Keratinocyte (primary cell): ENCODE results near the gene KAT7.

Source experiments
- CTCF ChIP-seq, 3 experiments: IDR thresholded peaks in 1 of 3; conservative IDR thresholded peaks in 1 of 3; optimal IDR thresholded peaks in 1 of 3; 2 replicates in 2 of 3; 3 replicates in 1 of 3; pipeline versions ENCODE3 to v1.5.1; 2011; ENCODE audit warnings: low read length in 3 of 3, mild to moderate bottlenecking in 3 of 3, moderate library complexity in 2 of 3, control low read depth in 1 of 3, inconsistent platforms in 1 of 3; ENCODE audit not compliant: insufficient read depth in 2 of 3; ENCODE audit errors: extremely low read depth in 1 of 3
- EZH2 ChIP-seq: IDR thresholded peaks from one replicate; pipeline ENCODE4 v1.6.1; 2012; ENCODE audit warnings: inconsistent platforms, mild to moderate bottlenecking, low read length, moderate library complexity

GRCh38 chr17:49763735-49764558, 24.5 kb upstream of the KAT7 start, which contains the start of gene FAM117A:
- TF ChIP-seq CTCF (optimal IDR thresholded peaks at IDR 0.05 in 1 of 3, IDR thresholded peaks at IDR 0.05 in 1 of 3, conservative IDR thresholded peaks at IDR 0.05 in 1 of 3; ENCODE audit: extremely low read depth in 1 of 3, insufficient read depth in 2 of 3, low read length in 3 of 3), result no peak
- no peak for TF ChIP-seq EZH2
